GM12878 (cell line): ENCODE measurements around the gene KIAA0825. TPM values are rescaled to one million over a fixed set of nuclear protein-coding genes. Genes with fewer than 3 reads are reported as not detected.

Experiments
- ATAC-seq: fragments of 200-7000 bp; cut with Tn5 transposase; 3 replicates; pipeline ENCODE4 v1.9.1; 2020; ENCODE audit warnings: mild to moderate bottlenecking, moderate library complexity
- BruUV-seq: library from RNA; stranded (reverse); fragments of 400-500 nt; replicated peaks from 2 replicates; lab custom pipeline; 2021; lab: Mats Ljungman, UMichigan
- CTCF ChIA-PET: fragments of 300-600 bp; sonication (Branson Sonifier 250); formaldehyde crosslinking; extraction: SDS; loops from one replicate; lab custom pipeline; 2021; ENCODE audit warnings: inconsistent platforms; lab: Yijun Ruan, JAX
- POLR2A ChIA-PET: fragments of 350-600 bp; formaldehyde crosslinking; extraction: SDS; loops from one replicate; lab custom pipeline; 2021; ENCODE audit warnings: inconsistent platforms; lab: Charles Lee
- RAD21 ChIA-PET: fragments of 300-600 bp; sonication (Branson Sonifier 250); formaldehyde crosslinking; loops from one replicate; lab custom pipeline; 2023; ENCODE audit warnings: antibody characterized with exemption; ENCODE audit not compliant: unreplicated experiment; lab: Charles Lee
- SMC1A ChIA-PET: fragments of 300-600 bp; sonication (Branson Sonifier 250); formaldehyde crosslinking; loops from one replicate; lab custom pipeline; 2023; ENCODE audit not compliant: unreplicated experiment, uncharacterized antibody; lab: Charles Lee
- DNase-seq: peaks from one replicate; pipeline ENCODE4 v3.0.0-alpha.2; 2011; ENCODE audit warnings: low read depth, low spot score
- FAIRE-seq: peaks from 3 replicates; lab custom pipeline; 2011; peaks lifted over from hg19 to GRCh38; lab: Jason Lieb, UNC
- H2AFZ ChIP-seq: 2 replicates; pipeline ENCODE4 v1.6.0; 2011; ENCODE audit warnings: low read depth, low read length, control low read depth; ENCODE audit not compliant: control insufficient read depth
- H3K27ac ChIP-seq: 2 replicates; pipeline ENCODE4 v1.5.1; 2011; ENCODE audit warnings: control low read depth; ENCODE audit not compliant: control insufficient read depth, insufficient read depth
- H3K27me3 ChIP-seq, 2 experiments: replicated peaks in 1 of 2; 2 replicates each; pipeline versions ENCODE4 v1.6.0 to v1.6.1; 2011; ENCODE audit warnings: low read length in 1 of 2; ENCODE audit not compliant: control insufficient read depth in 2 of 2, insufficient read depth in 2 of 2
- H3K36me3 ChIP-seq, 2 experiments: 2 replicates each; pipeline ENCODE4 v1.5.1; 2011; ENCODE audit warnings: low read length in 1 of 2; ENCODE audit not compliant: control insufficient read depth in 2 of 2, insufficient read depth in 2 of 2
- H3K4me1 ChIP-seq: 2 replicates; pipeline ENCODE4 v1.6.1; 2011; ENCODE audit warnings: mild to moderate bottlenecking, low read length, moderate library complexity, mixed read lengths; ENCODE audit not compliant: control insufficient read depth, insufficient read depth
- H3K4me2 ChIP-seq: 2 replicates; pipeline ENCODE4 v1.6.0; 2011; ENCODE audit warnings: control low read depth; ENCODE audit not compliant: control insufficient read depth, insufficient read depth
- H3K4me3 ChIP-seq: fragments of 200-600 bp; sonication (generic); 2 replicates; pipeline ENCODE4 v1.5.1; 2016
- H3K79me2 ChIP-seq: 2 replicates; pipeline ENCODE4 v1.6.0; 2011; ENCODE audit warnings: low read length; ENCODE audit not compliant: control insufficient read depth, insufficient read depth
- H3K9ac ChIP-seq: 2 replicates; pipeline ENCODE4 v1.8.0; 2011; ENCODE audit warnings: low read length, control low read depth, mixed read lengths; ENCODE audit not compliant: control insufficient read depth, insufficient read depth
- H3K9me3 ChIP-seq: replicated peaks from 3 replicates; pipeline ENCODE4 v1.5.1; 2011; ENCODE audit warnings: mild to moderate bottlenecking, low read length; ENCODE audit not compliant: control insufficient read depth, insufficient read depth
- H4K20me1 ChIP-seq: 2 replicates; pipeline ENCODE4 v1.6.0; 2011; ENCODE audit not compliant: control insufficient read depth, insufficient read depth
- CREB1 ChIP-seq: IDR thresholded peaks from 2 replicates; pipeline ENCODE4 v1.6.1; 2012; ENCODE audit warnings: low read depth, mild to moderate bottlenecking, inconsistent platforms
- HDAC2 ChIP-seq: fragments of 200-600 bp; sonication (generic); IDR thresholded peaks from 2 replicates; pipeline ENCODE4 v1.6.1; 2017
- IKZF2 ChIP-seq, 2 experiments: fragments of 450-650 bp; IDR thresholded peaks; 2 replicates each; pipeline ENCODE4 v1.6.1; 2017; ENCODE audit warnings: mild to moderate bottlenecking in 2 of 2, moderate library complexity in 2 of 2
- JUNB ChIP-seq: IDR thresholded peaks from 2 replicates; pipeline ENCODE4 v1.6.1; 2016; ENCODE audit warnings: antibody characterized with exemption, mild to moderate bottlenecking
- MEF2A ChIP-seq: IDR thresholded peaks from 2 replicates; pipeline ENCODE4 v1.6.1; 2011; ENCODE audit warnings: low read depth, mild to moderate bottlenecking, low read length, moderate library complexity; ENCODE audit not compliant: insufficient read depth
- MYB ChIP-seq: fragments of 150-350 bp; IDR thresholded peaks from 2 replicates; pipeline ENCODE4 v1.6.1; 2014; ENCODE audit warnings: mild to moderate bottlenecking, low read depth, low read length, borderline replicate concordance
- MYC ChIP-seq: IDR thresholded peaks from 2 replicates; pipeline ENCODE4 v1.6.1; 2011; ENCODE audit warnings: mild to moderate bottlenecking, low read length, moderate library complexity, inconsistent platforms; ENCODE audit not compliant: insufficient read depth, insufficient replicate concordance, insufficient read length, severe bottlenecking
- NFYB ChIP-seq: IDR thresholded peaks from 2 replicates; pipeline ENCODE4 v1.6.1; 2011; ENCODE audit warnings: low read depth, mild to moderate bottlenecking, low read length, improper control_type of control experiment, moderate library complexity; ENCODE audit not compliant: insufficient read depth
- NR2C2 ChIP-seq: IDR thresholded peaks from 2 replicates; pipeline ENCODE4 v1.6.1; 2011; ENCODE audit warnings: borderline replicate concordance, low read depth; ENCODE audit not compliant: control insufficient read depth, insufficient read length
- NR2F1 ChIP-seq: fragments of 450-650 bp; conservative IDR thresholded peaks from 2 replicates; pipeline ENCODE4 v1.6.1; 2017; ENCODE audit warnings: mild to moderate bottlenecking
- RAD21 ChIP-seq: IDR thresholded peaks from 2 replicates; pipeline ENCODE4 v1.6.1; 2011; ENCODE audit warnings: mild to moderate bottlenecking, low read depth, low read length, moderate library complexity; ENCODE audit not compliant: insufficient read depth
- RAD51 ChIP-seq: fragments of 450-650 bp; IDR thresholded peaks from 2 replicates; pipeline ENCODE4 v1.6.1; 2016; ENCODE audit warnings: moderate library complexity, mild to moderate bottlenecking, inconsistent platforms
- SMAD5 ChIP-seq: IDR thresholded peaks from 2 replicates; pipeline ENCODE4 v1.6.1; 2016; ENCODE audit warnings: antibody characterized with exemption, low read depth
- SMARCA5 ChIP-seq: fragments of 450-650 bp; IDR thresholded peaks from 2 replicates; pipeline ENCODE4 v1.6.1; 2017; ENCODE audit warnings: mild to moderate bottlenecking
- SPI1 ChIP-seq: IDR thresholded peaks from 2 replicates; pipeline ENCODE4 v1.6.1; 2011; ENCODE audit warnings: low read depth, mild to moderate bottlenecking, low read length, moderate library complexity, borderline replicate concordance; ENCODE audit not compliant: insufficient read depth
- SREBF1 ChIP-seq: IDR thresholded peaks from 2 replicates; pipeline ENCODE4 v1.6.1; 2012; ENCODE audit warnings: mild to moderate bottlenecking, low read length
- SUZ12 ChIP-seq: fragments of 200-600 bp; sonication (generic); IDR thresholded peaks from one replicate; pipeline ENCODE4 v1.6.1; 2018; ENCODE audit warnings: antibody characterized with exemption, mild to moderate bottlenecking; ENCODE audit not compliant: unreplicated experiment
- USF1 ChIP-seq: IDR thresholded peaks from 2 replicates; pipeline ENCODE4 v1.6.1; 2011; ENCODE audit warnings: borderline replicate concordance, low read depth, mild to moderate bottlenecking, moderate library complexity, mixed read lengths, low read length; ENCODE audit not compliant: insufficient read depth; ENCODE audit errors: extremely low read length
- WRNIP1 ChIP-seq: IDR thresholded peaks from 2 replicates; pipeline ENCODE4 v1.6.1; 2011; ENCODE audit warnings: low read depth, low read length, improper control_type of control experiment, borderline replicate concordance
- ZNF274 ChIP-seq: IDR thresholded peaks from one replicate; pipeline ENCODE4 v1.8.0; 2011; ENCODE audit not compliant: insufficient read length, insufficient read depth
- ZZZ3 ChIP-seq: IDR thresholded peaks from 2 replicates; pipeline ENCODE4 v1.6.1; 2011; ENCODE audit warnings: low read depth; ENCODE audit not compliant: control insufficient read depth, insufficient read length
- WGBS: methylation state at CpG from one replicate; pipeline ENCODE4 v1.1.6; 2016; ENCODE audit warnings: low lambda C conversion rate; ENCODE audit not compliant: insufficient replicate concordance, insufficient coverage; ENCODE audit errors: missing lambda C conversion rate; 5-methylcytosine and 5-hydroxymethylcytosine counted together
- in situ Hi-C: fragments of 300-500 bp; cut with MboI; formaldehyde crosslinking; loops from 9 replicates; pipeline ENCODE4 v1.14.3; 2018; ENCODE audit warnings: mixed read lengths
- intact Hi-C: fragments of 100-400 bp; cut with micrococcal nuclease; formaldehyde crosslinking; loops from one replicate; pipeline ENCODE4 v1.14.2; 2022; ENCODE audit not compliant: unreplicated experiment
- polyA plus RNA-seq, 11 experiments: library from polyadenylated mRNA; depleted of rRNA in 4 of 11; unstranded in 6 of 11; stranded (reverse) in 5 of 11; fragments of >200 nt; fragmentation: Nextera tagmentation in 4 of 11; fragmentation: Illumina TruSeq in 1 of 11; extraction: Ambion mirVana in 4 of 11; extraction: Trizol in 1 of 11; gene quantifications; 1 replicate in 1 of 11; 2 replicates in 10 of 11; pipeline versions ENCODE4 v1.2.1 to v1.2.3, GENCODE V29; 2011 to 2016; ENCODE audit warnings: inconsistent platforms in 2 of 11, missing spikeins in 2 of 11, low read depth in 1 of 11
- total RNA-seq, 4 experiments: library from RNA; depleted of rRNA in 3 of 4; stranded (reverse); fragments of >200 nt in 3 of 4; fragmentation: Illumina TruSeq in 1 of 4; extraction: Trizol in 1 of 4; gene quantifications; 2 replicates each; pipeline versions ENCODE4 v1.2.1 to v1.2.3, GENCODE V29; 2013 to 2021

Gene KIAA0825
- total and polyA plus RNA-seq, 10 of the 15 experiments (the other 5 are each of a cell fraction or from before 2014, with no cell fraction given), result 0.55 to 1.9 (median 1.5) TPM

DNA sequence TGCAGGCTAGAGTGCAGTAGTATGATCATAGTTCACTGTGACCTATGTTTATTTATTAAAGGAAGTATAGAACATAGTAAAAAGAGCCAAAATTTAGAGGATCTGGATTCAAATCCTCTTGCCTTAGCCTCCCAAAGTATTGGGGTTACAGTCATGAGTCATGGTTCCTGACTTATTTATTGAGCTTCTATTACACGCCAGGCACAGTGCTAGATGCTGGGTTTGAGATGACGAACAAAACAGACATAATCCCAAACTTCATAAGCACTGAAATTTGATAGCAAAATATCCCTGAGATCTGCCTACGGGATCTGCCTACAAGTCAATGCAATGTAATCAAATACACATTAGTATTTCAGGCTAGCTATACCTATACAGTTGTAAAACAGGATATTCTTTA lies 2.5 kb downstream of the KIAA0825 start (continued):
- TF ChIP-seq USF1, result no peak
- TF ChIP-seq NR2F1, result no peak
- no peak for TF ChIP-seq SPI1
- TF ChIP-seq SUZ12, result no peak
- no peak for TF ChIP-seq RAD21
- TF ChIP-seq ZZZ3, result no peak
- TF ChIP-seq RAD51, result no peak
- no peak for TF ChIP-seq SMAD5

DNA sequence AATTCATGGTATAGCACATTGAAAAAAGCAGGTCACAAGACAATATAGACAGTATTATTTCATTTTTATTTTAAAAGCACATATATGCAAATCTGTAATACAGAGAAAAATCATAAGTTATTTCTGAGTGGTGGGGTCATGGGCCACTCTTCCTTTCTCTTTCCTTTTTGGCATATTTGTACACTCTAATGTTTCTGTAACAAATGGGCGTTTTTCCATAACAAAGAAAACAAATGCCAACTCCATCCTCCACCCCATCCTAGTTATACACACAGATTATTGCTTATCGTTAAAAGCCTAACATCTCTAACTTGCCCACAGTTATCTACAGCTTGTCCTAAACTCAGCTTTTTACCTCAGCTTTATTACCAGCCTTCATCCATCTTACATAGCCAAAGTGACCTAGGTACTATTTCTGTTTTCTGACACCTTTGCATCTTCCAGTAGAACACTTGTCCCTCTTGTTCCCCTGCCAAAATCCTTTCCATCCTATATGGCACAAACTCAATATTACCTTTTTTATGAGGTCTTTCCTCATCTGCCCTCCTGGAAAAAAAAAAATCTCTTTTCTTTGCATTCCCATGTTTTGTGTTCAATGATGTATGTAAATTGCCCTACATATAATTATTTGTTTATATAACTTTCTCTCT lies 4.1 kb downstream of the KIAA0825 start:
- H3K79me2 ChIP-seq, result peaks cover 11% of the 10 kb centered on the region
- ChIA-PET CTCF (interaction anchor here (0.6 to 3.9 kb wide), 12 partner anchors 39 to 236 kb away, joined by 3 to 29 read pairs (median 5); no protein-coding TSS in a partner anchor), POLR2A (interaction anchor here (1.0 kb wide), 2 partner anchors 37 to 76 kb away, joined by 3 to 5 read pairs; no protein-coding TSS in a partner anchor), RAD21 (interaction anchor here (1.1 to 1.7 kb wide), 4 partner anchors 78 to 236 kb away, joined by 3 to 7 read pairs (median 5); no protein-coding TSS in a partner anchor), SMC1A (interaction anchor here (0.9 to 2.6 kb wide), 9 partner anchors 9 to 252 kb away, joined by 3 to 16 read pairs (median 4); no protein-coding TSS in a partner anchor)
- 89% methylated on average over 2 of the region's 2 CpGs for WGBS
- H3K27me3 ChIP-seq, result no peaks in the 10 kb centered on the region
- no peaks in the 10 kb centered on the region for H3K36me3 ChIP-seq
- H3K4me3 ChIP-seq, result no peak overlapping the region
- no TSS peak for BruUV-seq
- no peaks in the 10 kb centered on the region for H4K20me1 ChIP-seq
- H3K9me3 ChIP-seq, result no peaks in the 10 kb centered on the region; the same call in 2 of the 3 replicates
- in situ Hi-C loops (loop anchor here (10.0 kb wide), 1 partner anchor 461 kb away; no protein-coding TSS in a partner anchor), intact Hi-C loops (no loop called here)
- TF ChIP-seq WRNIP1 (no peak), ZNF274 (no peak), HDAC2 (no peak), CREB1 (no peak), MYC (no peak), JUNB (no peak), SMARCA5 (no peak), SREBF1 (no peak), MYB (no peak), NFYB (no peak), MEF2A (no peak), NR2C2 (no peak), IKZF2 (IDR thresholded peaks at IDR 0.05) (no peak)
- H3K9ac ChIP-seq, result no peak overlapping the region
- no peak overlapping the region for H2AFZ ChIP-seq
- H3K27ac ChIP-seq, result no peak overlapping the region
- H3K4me1 ChIP-seq, result peaks cover 3% of the 10 kb centered on the region
- DNase-seq, result no peak
- ATAC-seq, result no peak
- no peak overlapping the region for H3K4me2 ChIP-seq
- FAIRE-seq, result no peak
